HCT116 (cell line): ENCODE results near the gene CD93.

Source experiments
- ATF3 ChIP-seq: IDR thresholded peaks from 2 replicates; pipeline ENCODE4 v1.6.1; 2012
- POLR2A ChIP-seq: IDR thresholded peaks from 2 replicates; pipeline ENCODE4 v1.7.0; 2011; ENCODE audit warnings: borderline replicate concordance; ENCODE audit not compliant: insufficient read depth, insufficient read length; ENCODE audit errors: extremely low read depth
- POLR2AphosphoS5 ChIP-seq: IDR thresholded peaks from 2 replicates; pipeline ENCODE4 v1.6.1; 2011; ENCODE audit warnings: mild to moderate bottlenecking, low read depth, low read length, moderate library complexity
- RAD21 ChIP-seq: IDR thresholded peaks from 2 replicates; pipeline ENCODE4 v1.6.1; 2012; ENCODE audit warnings: low read depth, mild to moderate bottlenecking
- REST ChIP-seq: IDR thresholded peaks from 2 replicates; pipeline ENCODE4 v1.6.1; 2012; ENCODE audit warnings: low read depth
- ZBTB33 ChIP-seq: IDR thresholded peaks from 2 replicates; pipeline ENCODE4 v1.6.1; 2011; ENCODE audit warnings: mild to moderate bottlenecking, low read length, moderate library complexity; ENCODE audit not compliant: insufficient replicate concordance; ENCODE audit errors: extremely low read depth
- ZNF274 ChIP-seq: fragments of 200-500 bp; sonication (Bioruptor generic); IDR thresholded peaks from 2 replicates; pipeline ENCODE4 v1.6.1; 2014; ENCODE audit warnings: mild to moderate bottlenecking, low read depth, low read length, inconsistent platforms
- TF ChIP-seq, protein P1 (sequence below), 3 experiments: fragments of 200-600 bp in 1 of 3; sonication (generic) in 1 of 3; IDR thresholded peaks in 2 of 3; conservative IDR thresholded peaks in 1 of 3; 2 replicates each; pipeline ENCODE4 v1.5.1; 2012 to 2017; ENCODE audit warnings: low read depth in 2 of 3, low read length in 2 of 3, antibody characterized with exemption in 1 of 3, borderline replicate concordance in 1 of 3, control low read depth in 1 of 3, mild to moderate bottlenecking in 1 of 3, mixed read lengths in 1 of 3, mixed run types in 1 of 3, moderate library complexity in 1 of 3; ENCODE audit not compliant: insufficient read depth in 1 of 3

DNA sequence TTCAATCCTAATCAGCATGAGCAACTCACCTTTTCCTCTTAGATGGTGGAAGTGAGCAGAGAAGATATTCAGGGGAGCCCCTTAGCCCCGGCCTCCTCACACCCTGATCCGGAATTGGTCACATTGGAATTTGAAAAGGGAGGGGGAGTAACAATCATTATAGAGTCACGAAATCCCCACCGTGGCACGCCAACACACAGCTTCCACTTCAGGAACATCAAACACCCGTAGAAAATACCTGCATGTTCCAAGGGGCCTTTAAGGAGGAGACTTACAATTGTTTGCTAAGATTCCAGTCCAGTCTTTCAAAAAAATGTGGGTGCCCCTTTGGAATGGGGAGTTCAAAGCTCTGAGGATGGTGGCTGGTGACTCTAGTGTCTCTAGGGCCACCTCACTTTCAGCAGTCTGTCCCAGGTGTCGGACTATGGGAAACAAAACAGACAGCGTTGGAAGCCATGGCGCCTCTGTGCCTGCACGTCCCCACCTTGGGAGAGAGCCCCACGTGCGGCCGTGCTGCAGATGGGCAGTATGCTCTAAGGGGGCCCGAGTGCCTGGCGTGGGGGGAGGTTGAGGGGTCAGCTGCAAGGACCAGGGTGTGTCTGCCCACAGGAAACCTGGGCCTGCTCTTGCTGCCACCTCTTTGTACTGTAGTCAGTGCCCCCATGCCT, 2.4 kb downstream of the CD93 start:
- no peak for TF ChIP-seq ATF3
- TF ChIP-seq, protein P1, sequence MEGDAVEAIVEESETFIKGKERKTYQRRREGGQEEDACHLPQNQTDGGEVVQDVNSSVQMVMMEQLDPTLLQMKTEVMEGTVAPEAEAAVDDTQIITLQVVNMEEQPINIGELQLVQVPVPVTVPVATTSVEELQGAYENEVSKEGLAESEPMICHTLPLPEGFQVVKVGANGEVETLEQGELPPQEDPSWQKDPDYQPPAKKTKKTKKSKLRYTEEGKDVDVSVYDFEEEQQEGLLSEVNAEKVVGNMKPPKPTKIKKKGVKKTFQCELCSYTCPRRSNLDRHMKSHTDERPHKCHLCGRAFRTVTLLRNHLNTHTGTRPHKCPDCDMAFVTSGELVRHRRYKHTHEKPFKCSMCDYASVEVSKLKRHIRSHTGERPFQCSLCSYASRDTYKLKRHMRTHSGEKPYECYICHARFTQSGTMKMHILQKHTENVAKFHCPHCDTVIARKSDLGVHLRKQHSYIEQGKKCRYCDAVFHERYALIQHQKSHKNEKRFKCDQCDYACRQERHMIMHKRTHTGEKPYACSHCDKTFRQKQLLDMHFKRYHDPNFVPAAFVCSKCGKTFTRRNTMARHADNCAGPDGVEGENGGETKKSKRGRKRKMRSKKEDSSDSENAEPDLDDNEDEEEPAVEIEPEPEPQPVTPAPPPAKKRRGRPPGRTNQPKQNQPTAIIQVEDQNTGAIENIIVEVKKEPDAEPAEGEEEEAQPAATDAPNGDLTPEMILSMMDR (IDR thresholded peaks at IDR 0.05 in 2 of 3, conservative IDR thresholded peaks at IDR 0.05 in 1 of 3; ENCODE audit: borderline replicate concordance in 1 of 3, insufficient read depth in 1 of 3, low read depth in 2 of 3, low read length in 2 of 3): no peak
- TF ChIP-seq ZNF274: no peak
- TF ChIP-seq POLR2AphosphoS5: no peak
- no peak for TF ChIP-seq RAD21
- TF ChIP-seq POLR2A: no peak
- TF ChIP-seq ZBTB33: no peak
- no peak for TF ChIP-seq REST
